ENCODE results near the gene CNPY1. TPM values are rescaled to one million over a fixed set of nuclear protein-coding genes. Genes with fewer than 3 reads are reported as not detected.

Gene CNPY1
- total RNA-seq, 1 experiment from 2014 or later = not detected

- DNase-seq = no peak
- ChIA-PET CTCF (no interaction called here), POLR2A (no interaction called here)
- Mint-ChIP-seq H3K4me3 (ENCODE audit: unreplicated experiment) (no peak overlapping the region), H3K9me3 (ENCODE audit: unreplicated experiment) (no peaks in the 10 kb centered on the region), H3K27me3 (ENCODE audit: insufficient read depth, unreplicated experiment) (no peaks in the 10 kb centered on the region), H3K27ac (ENCODE audit: unreplicated experiment) (no peak overlapping the region), H3K4me1 (ENCODE audit: low read depth, unreplicated experiment) (no peaks in the 10 kb centered on the region), H3K36me3 (ENCODE audit: insufficient read depth, unreplicated experiment) (peaks cover 4% of the 10 kb centered on the region)
- Histone ChIP-seq H3K4me3 (ENCODE audit: low read depth, low read length) (no peak overlapping the region), H3K27me3 (replicated peaks; ENCODE audit: control insufficient read depth, insufficient read depth, low read length) (no peaks in the 10 kb centered on the region), H3K36me3 (ENCODE audit: control insufficient read depth, insufficient read depth, low read length) (no peaks in the 10 kb centered on the region), H3K9me3 (no peaks in the 10 kb centered on the region), H3K4me1 (peaks cover 12% of the 10 kb centered on the region; the same call in 1 of the 2 replicates)
- BruUV-seq (replicated peaks) = no TSS peak
- intact Hi-C loops (cut with micrococcal nuclease; ENCODE audit: unreplicated experiment) = no loop called here
- TF ChIP-seq, protein P1, sequence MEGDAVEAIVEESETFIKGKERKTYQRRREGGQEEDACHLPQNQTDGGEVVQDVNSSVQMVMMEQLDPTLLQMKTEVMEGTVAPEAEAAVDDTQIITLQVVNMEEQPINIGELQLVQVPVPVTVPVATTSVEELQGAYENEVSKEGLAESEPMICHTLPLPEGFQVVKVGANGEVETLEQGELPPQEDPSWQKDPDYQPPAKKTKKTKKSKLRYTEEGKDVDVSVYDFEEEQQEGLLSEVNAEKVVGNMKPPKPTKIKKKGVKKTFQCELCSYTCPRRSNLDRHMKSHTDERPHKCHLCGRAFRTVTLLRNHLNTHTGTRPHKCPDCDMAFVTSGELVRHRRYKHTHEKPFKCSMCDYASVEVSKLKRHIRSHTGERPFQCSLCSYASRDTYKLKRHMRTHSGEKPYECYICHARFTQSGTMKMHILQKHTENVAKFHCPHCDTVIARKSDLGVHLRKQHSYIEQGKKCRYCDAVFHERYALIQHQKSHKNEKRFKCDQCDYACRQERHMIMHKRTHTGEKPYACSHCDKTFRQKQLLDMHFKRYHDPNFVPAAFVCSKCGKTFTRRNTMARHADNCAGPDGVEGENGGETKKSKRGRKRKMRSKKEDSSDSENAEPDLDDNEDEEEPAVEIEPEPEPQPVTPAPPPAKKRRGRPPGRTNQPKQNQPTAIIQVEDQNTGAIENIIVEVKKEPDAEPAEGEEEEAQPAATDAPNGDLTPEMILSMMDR (IDR thresholded peaks at IDR 0.05; ENCODE audit: insufficient read depth in 1 of 2, low read depth in 1 of 2, low read length in 1 of 2, severe bottlenecking in 1 of 2, unreplicated experiment in 1 of 2) = no peak
Observed at GRCh38 chr7:155589001-155589980, 42.9 kb upstream of the CNPY1 start.

DNA sequence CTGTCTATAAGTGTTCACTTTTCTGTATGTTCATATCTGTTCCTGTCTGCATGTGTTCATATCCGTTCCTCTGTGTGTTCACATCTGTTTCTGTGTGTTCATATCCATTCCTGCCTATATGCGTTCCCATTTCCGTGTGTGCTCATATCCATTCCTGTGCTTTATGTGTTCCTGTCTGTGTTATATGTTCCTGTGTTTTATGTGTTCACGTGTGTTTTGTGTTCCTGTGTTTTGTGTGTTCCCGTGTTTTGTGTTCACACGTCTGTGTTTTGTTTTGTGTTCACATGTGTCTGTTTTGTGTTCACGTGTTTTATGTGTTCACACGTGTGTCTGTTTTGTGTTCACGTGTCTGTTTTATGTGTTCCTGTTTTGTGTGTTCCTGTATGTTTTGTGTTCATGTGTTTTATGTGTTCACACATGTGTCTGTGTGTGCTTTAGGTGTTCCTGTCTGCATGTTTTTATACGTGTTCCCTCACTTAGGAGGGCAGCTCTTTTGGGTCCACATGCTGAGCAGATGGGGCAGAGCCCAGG lies 42.2 kb upstream of the CNPY1 start:
- TF ChIP-seq, protein P1 (IDR thresholded peaks at IDR 0.05; ENCODE audit: insufficient read depth in 1 of 2, low read depth in 1 of 2, low read length in 1 of 2, severe bottlenecking in 1 of 2, unreplicated experiment in 1 of 2) = no peak
- ChIA-PET POLR2A (no interaction called here), CTCF (no interaction called here)
- BruUV-seq (replicated peaks) = no TSS peak
- Mint-ChIP-seq H3K36me3 (ENCODE audit: insufficient read depth, unreplicated experiment) (peaks cover 4% of the 10 kb centered on the region), H3K27ac (ENCODE audit: unreplicated experiment) (no peak overlapping the region), H3K27me3 (ENCODE audit: insufficient read depth, unreplicated experiment) (no peaks in the 10 kb centered on the region), H3K9me3 (ENCODE audit: unreplicated experiment) (no peaks in the 10 kb centered on the region), H3K4me1 (ENCODE audit: low read depth, unreplicated experiment) (no peaks in the 10 kb centered on the region), H3K4me3 (ENCODE audit: unreplicated experiment) (no peak overlapping the region)
- H3K4me1 ChIP-seq = peaks cover 12% of the 10 kb centered on the region; the same call in 1 of the 2 replicates
- intact Hi-C loops (cut with micrococcal nuclease; ENCODE audit: unreplicated experiment) = no loop called here
- no peaks in the 10 kb centered on the region for H3K9me3 ChIP-seq
- no peaks in the 10 kb centered on the region for H3K27me3 ChIP-seq (replicated peaks; ENCODE audit: control insufficient read depth, insufficient read depth, low read length)
- H3K36me3 ChIP-seq (ENCODE audit: control insufficient read depth, insufficient read depth, low read length) = no peaks in the 10 kb centered on the region
- DNase-seq = no peak
- no peak overlapping the region for H3K4me3 ChIP-seq (ENCODE audit: low read depth, low read length)

GRCh38 chr7:155587486-155587885 lies 41.1 kb upstream of the CNPY1 start:
- H3K9me3 Mint-ChIP-seq (ENCODE audit: unreplicated experiment) = no peaks in the 10 kb centered on the region
- H3K36me3 Mint-ChIP-seq (ENCODE audit: insufficient read depth, unreplicated experiment) = peaks cover 4% of the 10 kb centered on the region
- no peaks in the 10 kb centered on the region for H3K4me1 Mint-ChIP-seq (ENCODE audit: low read depth, unreplicated experiment)
- H3K4me3 Mint-ChIP-seq (ENCODE audit: unreplicated experiment) = no peak overlapping the region
- DNase-seq = no peak
- TF ChIP-seq, protein P1 (IDR thresholded peaks at IDR 0.05; ENCODE audit: insufficient read depth in 1 of 2, low read depth in 1 of 2, low read length in 1 of 2, severe bottlenecking in 1 of 2, unreplicated experiment in 1 of 2) = no peak
- H3K27ac Mint-ChIP-seq (ENCODE audit: unreplicated experiment) = no peak overlapping the region
- Histone ChIP-seq H3K4me3 (ENCODE audit: low read depth, low read length) (no peak overlapping the region), H3K4me1 (peaks cover 12% of the 10 kb centered on the region; the same call in 1 of the 2 replicates), H3K36me3 (ENCODE audit: control insufficient read depth, insufficient read depth, low read length) (no peaks in the 10 kb centered on the region), H3K9me3 (no peaks in the 10 kb centered on the region), H3K27me3 (replicated peaks; ENCODE audit: control insufficient read depth, insufficient read depth, low read length) (no peaks in the 10 kb centered on the region)
- intact Hi-C loops (cut with micrococcal nuclease; ENCODE audit: unreplicated experiment) = no loop called here
- BruUV-seq (replicated peaks) = no TSS peak
- CTCF ChIA-PET = interaction anchor here (1.1 kb wide), 1 partner anchor 11 kb away, joined by 3 read pairs; no protein-coding TSS in a partner anchor
- H3K27me3 Mint-ChIP-seq (ENCODE audit: insufficient read depth, unreplicated experiment) = peaks cover 6% of the 10 kb centered on the region
- POLR2A ChIA-PET = no interaction called here

Data from Caco-2 (cell line).